Middle frontal gyrus (tissue), 1 donor: ENCODE data around the gene ID2.
"Not testable (repeated sequence)": the region's sequence is repeated elsewhere in the genome, so short reads cannot be mapped to it uniquely, and the experiment has no call there.

Experiments
- DNase-seq: peaks from one replicate; pipeline ENCODE4 v3.0.0-alpha.2; 2015; ENCODE audit warnings: low spot score; ENCODE audit errors: extremely low spot score

Gene ID2

GRCh38 chr2:8729101-8729500 lies 47.2 kb downstream of the ID2 start:
- DNase-seq, result not testable (repeated sequence)

GRCh38 chr2:8729939-8730338 lies 48.1 kb downstream of the ID2 start:
- DNase-seq, result no peak

GRCh38 chr2:8732601-8733000 lies 50.7 kb downstream of the ID2 start:
- no peak for DNase-seq
